ENCODE data around the gene NRBP1. TPM values are rescaled to one million over a fixed set of nuclear protein-coding genes. Genes with fewer than 3 reads are reported as not detected.

Gene NRBP1
- total and polyA plus RNA-seq, 2 of the 8 experiments (the other 6 are each of a cell fraction or from before 2014, with no cell fraction given), result 115 to 145 TPM

GRCh38 chr2:27428978-27429541 lies 629 bp downstream of the NRBP1 start (continued):
- TF ChIP-seq E2F6 (IDR thresholded peaks at IDR 0.05) (peak; percentile 82), PHF8 (conservative IDR thresholded peaks at IDR 0.05; ENCODE audit: low read depth, low read length) (no peak), CBX5 (IDR thresholded peaks at IDR 0.05; ENCODE audit: low read depth, low read length) (no peak), EGR1 (IDR thresholded peaks at IDR 0.05; ENCODE audit: borderline replicate concordance, low read depth, low read length) (peak; percentile 31; the same call in 1 of the 2 replicates), CEBPB (IDR thresholded peaks at IDR 0.05; ENCODE audit: low read depth, low read length) (no peak), HDAC2 (IDR thresholded peaks at IDR 0.05; ENCODE audit: borderline replicate concordance in 1 of 2, low read depth in 2 of 2, low read length in 2 of 2) (0 out of 4 replicates have a peak, but pooled peaks of 1 of the 2 experiments have one; percentile 56), CHD1 (IDR thresholded peaks at IDR 0.05; ENCODE audit: low read depth, low read length) (no peak), TAF7 (optimal IDR thresholded peaks at IDR 0.05; ENCODE audit: borderline replicate concordance, low read depth, low read length) (no peak), BRCA1 (IDR thresholded peaks at IDR 0.05; ENCODE audit: low read depth, low read length) (no peak), USF2 (IDR thresholded peaks at IDR 0.05; ENCODE audit: low read length) (no peak), KDM4A (IDR thresholded peaks at IDR 0.05; ENCODE audit: low read depth, low read length, severe bottlenecking) (no peak), YY1 (IDR thresholded peaks at IDR 0.05; ENCODE audit: low read depth, low read length) (no peak), KDM5A (IDR thresholded peaks at IDR 0.05; ENCODE audit: low read length) (0 out of 2 replicates have a peak, but pooled peaks have one; percentile 19), RAD21 (IDR thresholded peaks at IDR 0.05 in 1 of 2, conservative IDR thresholded peaks at IDR 0.05 in 1 of 2; ENCODE audit: low read depth in 2 of 2, low read length in 2 of 2) (no peak), SIRT6 (IDR thresholded peaks at IDR 0.05; ENCODE audit: low read length) (no peak), CTBP2 (IDR thresholded peaks at IDR 0.05; ENCODE audit: borderline replicate concordance, insufficient read depth, insufficient read length, low read length) (no peak), CREB1 (IDR thresholded peaks at IDR 0.05) (peak; percentile 30; the same call in 1 of the 2 replicates), TEAD4 (IDR thresholded peaks at IDR 0.05; ENCODE audit: low read depth, low read length) (peak; percentile 73), SIX5 (IDR thresholded peaks at IDR 0.05; ENCODE audit: low read depth, low read length) (no peak)
- TF ChIP-seq, protein P1, sequence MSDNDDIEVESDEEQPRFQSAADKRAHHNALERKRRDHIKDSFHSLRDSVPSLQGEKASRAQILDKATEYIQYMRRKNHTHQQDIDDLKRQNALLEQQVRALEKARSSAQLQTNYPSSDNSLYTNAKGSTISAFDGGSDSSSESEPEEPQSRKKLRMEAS (IDR thresholded peaks at IDR 0.05), result peak; percentile 41
- TF ChIP-seq, protein P2, sequence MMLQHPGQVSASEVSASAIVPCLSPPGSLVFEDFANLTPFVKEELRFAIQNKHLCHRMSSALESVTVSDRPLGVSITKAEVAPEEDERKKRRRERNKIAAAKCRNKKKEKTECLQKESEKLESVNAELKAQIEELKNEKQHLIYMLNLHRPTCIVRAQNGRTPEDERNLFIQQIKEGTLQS (IDR thresholded peaks at IDR 0.05; ENCODE audit: insufficient read depth, low read depth, low read length), result no peak

Data from H1 (cell line).